SK-N-SH treated with all-trans-retinoic acid at 6 μM for 48 hours (cell line): ENCODE data around the gene BPIFB3.

Experiments
- CSDC2 ChIP-seq: fragments of 250-450 bp; sonication (Bioruptor Pico); IDR thresholded peaks from 2 replicates; pipeline ENCODE4 v1.5.0; 2020; ENCODE audit warnings: mild to moderate bottlenecking, moderate library complexity
- GLIS3 ChIP-seq: fragments of 250-450 bp; sonication (Bioruptor Pico); IDR thresholded peaks from 2 replicates; pipeline ENCODE4 v1.5.0; 2020; ENCODE audit warnings: mild to moderate bottlenecking, moderate library complexity
- RARB ChIP-seq: fragments of 250-450 bp; sonication (Bioruptor Pico); IDR thresholded peaks from 2 replicates; pipeline ENCODE4 v1.8.0; 2021; ENCODE audit warnings: mild to moderate bottlenecking, moderate library complexity
- TOX ChIP-seq: fragments of 250-450 bp; sonication (Bioruptor Pico); IDR thresholded peaks from 2 replicates; pipeline ENCODE4 v1.8.0; 2021; ENCODE audit warnings: mild to moderate bottlenecking, moderate library complexity, borderline replicate concordance
- ZC3H10 ChIP-seq: fragments of 250-450 bp; sonication (Bioruptor Pico); IDR thresholded peaks from 2 replicates; pipeline ENCODE4 v1.5.1; 2021; ENCODE audit warnings: mild to moderate bottlenecking, moderate library complexity
- ZNF8 ChIP-seq: fragments of 450-650 bp; formaldehyde crosslinking; IDR thresholded peaks from 2 replicates; pipeline ENCODE4 v1.5.0; 2020; ENCODE audit warnings: mild to moderate bottlenecking, moderate library complexity
- TF ChIP-seq, protein P1 (sequence below): fragments of 250-450 bp; sonication (Bioruptor Pico); IDR thresholded peaks from 2 replicates; pipeline ENCODE4 v1.5.1; 2020; ENCODE audit warnings: low read depth, mild to moderate bottlenecking, moderate library complexity
- TF ChIP-seq, protein P2 (sequence below): fragments of 250-450 bp; sonication (Bioruptor Pico); IDR thresholded peaks from 2 replicates; pipeline ENCODE4 v1.5.1; 2021; ENCODE audit warnings: mild to moderate bottlenecking, moderate library complexity

DNA sequence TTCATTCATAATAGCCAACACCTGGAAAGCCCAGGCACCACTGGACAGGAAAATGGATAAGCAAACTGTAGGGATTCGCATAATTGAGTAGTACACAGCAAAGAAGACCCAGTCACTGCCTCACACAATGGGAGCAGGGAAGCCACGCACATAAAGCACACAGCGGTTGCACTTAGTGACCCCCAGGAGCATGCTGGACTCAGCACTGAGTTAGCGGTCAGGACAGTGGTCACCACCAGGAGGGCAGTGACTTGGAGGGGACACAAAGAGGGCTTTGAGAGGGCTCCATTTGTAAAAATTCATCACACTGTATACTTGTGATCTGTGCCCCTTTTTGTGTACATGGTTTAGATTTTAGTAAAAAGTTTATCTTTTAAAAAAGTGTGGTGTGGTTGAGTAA lies 2.4 kb upstream of the BPIFB3 start:
- TF ChIP-seq TOX (CRISPR knock-in tag) = no peak
- no peak for TF ChIP-seq RARB (CRISPR knock-in tag)
- TF ChIP-seq, protein P1, sequence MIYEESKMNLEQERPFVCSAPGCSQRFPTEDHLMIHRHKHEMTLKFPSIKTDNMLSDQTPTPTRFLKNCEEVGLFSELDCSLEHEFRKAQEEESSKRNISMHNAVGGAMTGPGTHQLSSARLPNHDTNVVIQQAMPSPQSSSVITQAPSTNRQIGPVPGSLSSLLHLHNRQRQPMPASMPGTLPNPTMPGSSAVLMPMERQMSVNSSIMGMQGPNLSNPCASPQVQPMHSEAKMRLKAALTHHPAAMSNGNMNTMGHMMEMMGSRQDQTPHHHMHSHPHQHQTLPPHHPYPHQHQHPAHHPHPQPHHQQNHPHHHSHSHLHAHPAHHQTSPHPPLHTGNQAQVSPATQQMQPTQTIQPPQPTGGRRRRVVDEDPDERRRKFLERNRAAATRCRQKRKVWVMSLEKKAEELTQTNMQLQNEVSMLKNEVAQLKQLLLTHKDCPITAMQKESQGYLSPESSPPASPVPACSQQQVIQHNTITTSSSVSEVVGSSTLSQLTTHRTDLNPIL (CRISPR knock-in tag) = no peak
- no peak for TF ChIP-seq GLIS3 (CRISPR knock-in tag)
- TF ChIP-seq ZNF8 (CRISPR knock-in tag) = no peak
- TF ChIP-seq, protein P2, sequence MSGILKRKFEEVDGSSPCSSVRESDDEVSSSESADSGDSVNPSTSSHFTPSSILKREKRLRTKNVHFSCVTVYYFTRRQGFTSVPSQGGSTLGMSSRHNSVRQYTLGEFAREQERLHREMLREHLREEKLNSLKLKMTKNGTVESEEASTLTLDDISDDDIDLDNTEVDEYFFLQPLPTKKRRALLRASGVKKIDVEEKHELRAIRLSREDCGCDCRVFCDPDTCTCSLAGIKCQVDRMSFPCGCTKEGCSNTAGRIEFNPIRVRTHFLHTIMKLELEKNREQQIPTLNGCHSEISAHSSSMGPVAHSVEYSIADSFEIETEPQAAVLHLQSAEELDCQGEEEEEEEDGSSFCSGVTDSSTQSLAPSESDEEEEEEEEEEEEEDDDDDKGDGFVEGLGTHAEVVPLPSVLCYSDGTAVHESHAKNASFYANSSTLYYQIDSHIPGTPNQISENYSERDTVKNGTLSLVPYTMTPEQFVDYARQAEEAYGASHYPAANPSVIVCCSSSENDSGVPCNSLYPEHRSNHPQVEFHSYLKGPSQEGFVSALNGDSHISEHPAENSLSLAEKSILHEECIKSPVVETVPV (CRISPR knock-in tag) = no peak
- no peak for TF ChIP-seq CSDC2
- TF ChIP-seq ZC3H10 (CRISPR knock-in tag) = no peak
